Measurements from ENCODE around the gene RNF207.

RNF207 gene

GRCh38 chr1:6174621-6175410, 31.1 kb upstream of the RNF207 start:
- no peak for DNase-seq (ENCODE audit: extremely low read depth, low read depth)
- no peak overlapping the region for H3K4me3 ChIP-seq (replicated peaks; ENCODE audit: low read depth, low read length)
- TF ChIP-seq CTCF (IDR thresholded peaks at IDR 0.05; ENCODE audit: low read depth, low read length, missing control alignments): no peak

GRCh38 chr1:6175411-6175828, 30.5 kb upstream of the RNF207 start:
- no peak overlapping the region for H3K4me3 ChIP-seq (replicated peaks; ENCODE audit: low read depth, low read length)
- TF ChIP-seq CTCF (IDR thresholded peaks at IDR 0.05; ENCODE audit: low read depth, low read length, missing control alignments): no peak
- DNase-seq (ENCODE audit: extremely low read depth, low read depth): no peak

GRCh38 chr1:6176779-6177178, 29.1 kb upstream of the RNF207 start:
- H3K4me3 ChIP-seq (replicated peaks; ENCODE audit: low read depth, low read length): no peak overlapping the region
- no peak for DNase-seq (ENCODE audit: extremely low read depth, low read depth)
- no peak for TF ChIP-seq CTCF (IDR thresholded peaks at IDR 0.05; ENCODE audit: low read depth, low read length, missing control alignments)

GRCh38 chr1:6177681-6178380, 28.1 kb upstream of the RNF207 start:
- no peak for DNase-seq (ENCODE audit: extremely low read depth, low read depth)
- no peak overlapping the region for H3K4me3 ChIP-seq (replicated peaks; ENCODE audit: low read depth, low read length)
- no peak for TF ChIP-seq CTCF (IDR thresholded peaks at IDR 0.05; ENCODE audit: low read depth, low read length, missing control alignments)

GRCh38 chr1:6178751-6179563, 27.0 kb upstream of the RNF207 start:
- H3K4me3 ChIP-seq (replicated peaks; ENCODE audit: low read depth, low read length): no peak overlapping the region
- no peak for TF ChIP-seq CTCF (IDR thresholded peaks at IDR 0.05; ENCODE audit: low read depth, low read length, missing control alignments)
- DNase-seq (ENCODE audit: extremely low read depth, low read depth): no peak

GRCh38 chr1:6179564-6180175, 26.2 kb upstream of the RNF207 start:
- no peak for TF ChIP-seq CTCF (IDR thresholded peaks at IDR 0.05; ENCODE audit: low read depth, low read length, missing control alignments)
- no peak overlapping the region for H3K4me3 ChIP-seq (replicated peaks; ENCODE audit: low read depth, low read length)
- DNase-seq (ENCODE audit: extremely low read depth, low read depth): no peak

Measured in HFF-Myc (cell line).